Fibroblast of pulmonary artery (primary cell): ENCODE results near the gene PPIP5K2.
A peak's percentile ranks its signal among the peaks of the same experiment; 100 is the strongest.
"Not testable (repeated sequence)": the region's sequence is repeated elsewhere in the genome, so short reads cannot be mapped to it uniquely, and the experiment has no call there.

Source experiments
- DNase-seq: peaks from one replicate; pipeline ENCODE4 v3.0.0-alpha.2; 2010; ENCODE audit warnings: low read depth
- H3K4me3 ChIP-seq: replicated peaks from 2 replicates; pipeline ENCODE4 v1.5.1; 2011; ENCODE audit warnings: low read depth, mild to moderate bottlenecking, control low read depth, low read length, moderate library complexity
- TF ChIP-seq, protein P1 (sequence below): IDR thresholded peaks from 2 replicates; pipeline ENCODE4 v1.5.1; 2011; ENCODE audit warnings: mild to moderate bottlenecking, control low read depth, low read length, inconsistent platforms; ENCODE audit errors: missing control alignments

PPIP5K2 gene

DNA sequence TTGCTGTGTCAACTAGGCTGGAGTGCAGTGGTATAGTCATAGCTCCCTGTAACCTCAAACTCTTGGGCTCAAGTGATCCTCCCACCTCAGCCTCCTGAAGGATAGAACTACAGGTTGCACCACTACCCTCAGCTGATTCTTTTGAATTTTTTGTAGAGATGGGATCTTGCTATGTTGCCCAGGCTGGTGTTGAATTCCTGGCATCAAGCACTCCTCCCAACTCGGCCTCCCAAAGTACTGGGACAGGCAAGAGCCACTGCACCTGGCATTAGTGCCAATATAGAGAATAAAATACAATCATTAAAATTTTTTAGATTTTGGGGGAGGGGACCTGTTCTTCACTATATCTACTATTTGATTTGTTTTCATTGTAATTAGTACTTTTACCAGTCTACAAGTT, 15.4 kb downstream of the PPIP5K2 start:
- DNase-seq = no peak
- H3K4me3 ChIP-seq = no peak overlapping the region
- TF ChIP-seq, protein P1, sequence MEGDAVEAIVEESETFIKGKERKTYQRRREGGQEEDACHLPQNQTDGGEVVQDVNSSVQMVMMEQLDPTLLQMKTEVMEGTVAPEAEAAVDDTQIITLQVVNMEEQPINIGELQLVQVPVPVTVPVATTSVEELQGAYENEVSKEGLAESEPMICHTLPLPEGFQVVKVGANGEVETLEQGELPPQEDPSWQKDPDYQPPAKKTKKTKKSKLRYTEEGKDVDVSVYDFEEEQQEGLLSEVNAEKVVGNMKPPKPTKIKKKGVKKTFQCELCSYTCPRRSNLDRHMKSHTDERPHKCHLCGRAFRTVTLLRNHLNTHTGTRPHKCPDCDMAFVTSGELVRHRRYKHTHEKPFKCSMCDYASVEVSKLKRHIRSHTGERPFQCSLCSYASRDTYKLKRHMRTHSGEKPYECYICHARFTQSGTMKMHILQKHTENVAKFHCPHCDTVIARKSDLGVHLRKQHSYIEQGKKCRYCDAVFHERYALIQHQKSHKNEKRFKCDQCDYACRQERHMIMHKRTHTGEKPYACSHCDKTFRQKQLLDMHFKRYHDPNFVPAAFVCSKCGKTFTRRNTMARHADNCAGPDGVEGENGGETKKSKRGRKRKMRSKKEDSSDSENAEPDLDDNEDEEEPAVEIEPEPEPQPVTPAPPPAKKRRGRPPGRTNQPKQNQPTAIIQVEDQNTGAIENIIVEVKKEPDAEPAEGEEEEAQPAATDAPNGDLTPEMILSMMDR = no peak

DNA sequence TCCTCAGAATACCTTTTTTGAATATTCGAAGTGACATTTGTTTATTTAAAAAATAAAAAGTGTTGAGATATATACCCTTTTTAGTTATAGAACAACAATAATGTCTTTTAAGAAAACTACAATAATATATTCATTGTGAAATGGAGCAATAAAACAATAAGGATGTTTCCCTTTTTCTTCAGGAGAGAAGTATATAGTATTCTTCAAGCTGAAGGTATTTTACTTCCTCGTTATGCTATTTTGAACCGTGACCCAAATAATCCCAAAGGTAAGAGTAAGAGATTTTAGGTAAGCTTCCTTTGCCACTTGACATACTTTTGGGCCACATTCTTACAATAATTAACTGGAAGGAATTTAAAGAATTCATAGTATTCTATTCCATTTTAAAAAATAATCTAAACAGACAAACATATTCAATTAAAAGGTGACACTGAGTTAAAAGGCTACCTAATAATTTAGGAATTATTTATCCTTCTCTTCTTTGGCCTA, 18.1 kb downstream of the PPIP5K2 start:
- DNase-seq = no peak
- TF ChIP-seq, protein P1 = no peak

DNA sequence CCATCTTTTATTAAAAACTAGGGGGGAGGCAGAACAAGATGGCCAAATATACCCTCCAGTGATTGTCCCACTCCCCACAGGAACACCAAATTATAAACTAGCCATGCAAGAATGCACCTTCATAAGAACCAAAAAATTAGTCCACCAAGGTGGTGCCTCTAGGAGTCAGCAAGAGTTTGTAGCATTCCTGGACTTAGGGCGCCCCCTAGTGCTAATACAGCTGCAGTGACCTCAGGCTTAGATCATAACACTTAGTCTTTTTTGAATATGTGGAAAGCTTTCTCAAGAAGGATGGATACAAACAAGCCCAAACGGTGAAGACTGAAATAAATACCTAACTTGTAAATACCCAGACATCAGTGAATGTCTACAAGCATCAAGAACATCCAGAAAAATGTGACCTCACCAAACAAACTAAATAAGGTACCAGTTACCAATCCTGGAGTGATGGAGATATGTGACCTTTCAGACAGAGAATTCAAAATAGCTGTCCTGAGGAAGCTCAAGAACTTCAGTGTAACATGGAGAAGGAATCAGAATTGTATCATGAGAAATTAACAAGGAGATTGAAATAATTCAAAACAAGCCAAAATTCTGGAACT, 19.3 kb downstream of the PPIP5K2 start:
- no peak overlapping the region for H3K4me3 ChIP-seq
- DNase-seq = peak; percentile 86
- TF ChIP-seq, protein P1 = peak; percentile 95

More for the DNA sequence above, 18.1 kb downstream of the PPIP5K2 start:
- no peak overlapping the region for H3K4me3 ChIP-seq

DNA sequence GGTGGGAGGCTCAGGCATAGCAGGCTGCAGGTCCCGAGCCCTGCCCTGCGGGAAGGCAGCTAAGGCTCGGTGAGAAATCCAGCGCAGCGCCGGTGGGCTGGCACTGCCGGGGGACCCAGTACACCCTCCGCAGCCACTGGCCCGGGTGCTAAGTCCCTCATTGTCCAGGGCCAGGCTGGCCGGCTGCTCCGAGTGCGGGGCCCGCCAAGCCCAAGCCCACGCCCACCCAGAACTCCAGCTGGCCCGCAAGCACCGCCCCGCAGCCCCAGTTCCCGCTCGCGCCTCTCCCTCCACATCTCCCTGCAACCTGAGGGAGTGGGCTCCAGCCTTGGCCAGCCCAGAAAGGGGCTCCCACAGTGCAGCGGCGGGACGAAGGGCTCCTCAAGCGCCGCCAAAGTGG, 22.0 kb downstream of the PPIP5K2 start:
- not testable (repeated sequence) for H3K4me3 ChIP-seq, DNase-seq

DNA sequence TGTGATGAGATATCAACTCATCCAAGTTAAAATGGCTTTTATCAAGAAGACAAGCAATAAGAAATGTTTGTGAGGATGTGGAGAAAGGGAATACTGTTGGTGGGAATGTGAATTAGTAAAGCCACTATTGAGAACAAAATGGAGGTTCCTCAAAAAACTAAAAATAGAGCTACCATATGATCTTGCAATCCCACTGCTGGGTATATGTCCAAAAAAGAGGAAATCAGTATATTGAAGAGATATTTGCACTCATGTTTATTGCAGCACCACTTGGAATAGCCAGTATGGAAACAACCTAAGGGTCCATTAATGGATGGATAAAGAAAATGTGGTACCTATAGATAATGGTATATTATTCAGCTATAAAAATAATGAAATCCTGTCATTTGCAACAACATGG, 25.1 kb downstream of the PPIP5K2 start:
- no peak for DNase-seq
- TF ChIP-seq, protein P1 = no peak
- H3K4me3 ChIP-seq = no peak overlapping the region

DNA sequence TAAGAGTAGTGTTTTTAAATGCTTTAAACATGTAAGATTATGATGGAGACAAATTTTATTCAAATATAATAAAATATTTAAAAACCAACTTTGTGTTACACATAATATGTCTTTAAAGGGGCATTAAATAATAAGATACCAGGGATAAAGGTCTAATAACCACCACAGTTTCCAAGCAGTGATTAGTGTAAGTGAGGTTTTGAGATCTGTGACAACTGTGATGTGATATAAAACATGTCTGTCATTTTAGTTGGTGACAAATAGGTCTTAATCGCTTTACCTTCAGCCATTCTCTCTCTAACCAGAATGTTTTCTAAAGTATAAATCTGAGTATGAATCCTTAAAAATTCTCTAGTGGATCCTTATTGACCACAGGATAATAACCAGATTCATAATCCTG, 28.1 kb downstream of the PPIP5K2 start:
- TF ChIP-seq, protein P1 = no peak
- DNase-seq = no peak
- H3K4me3 ChIP-seq = no peak overlapping the region

DNA sequence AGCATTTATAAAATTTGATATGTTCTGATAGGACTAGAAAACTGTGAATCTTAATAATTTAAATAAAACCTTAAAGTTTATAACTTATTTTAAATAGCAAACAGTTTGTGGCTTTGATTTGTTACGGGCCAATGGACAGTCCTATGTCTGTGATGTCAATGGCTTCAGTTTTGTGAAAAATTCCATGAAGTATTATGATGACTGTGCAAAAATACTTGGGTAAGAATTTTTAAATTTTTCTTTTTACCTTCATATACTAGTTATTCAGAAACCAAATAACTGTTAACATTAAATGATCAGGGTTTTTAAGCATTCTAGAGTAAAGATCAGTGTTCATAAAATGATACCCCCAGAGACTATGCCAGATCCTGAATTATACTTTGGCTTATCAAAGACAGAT, 31.1 kb downstream of the PPIP5K2 start:
- TF ChIP-seq, protein P1 = no peak
- no peak for DNase-seq
- H3K4me3 ChIP-seq = no peak overlapping the region
